ENCODE results near the gene NDUFS8.

Gene NDUFS8

GRCh38 chr11:68033708-68034045 is 3.2 kb downstream of the NDUFS8 start:
- Histone ChIP-seq H4K5ac (ENCODE audit: low read length) (no peak overlapping the region), H2BK120ac (ENCODE audit: low read depth, low read length) (no peak overlapping the region), H4K8ac (ENCODE audit: low read depth, low read length) (no peak overlapping the region), H2BK5ac (ENCODE audit: low read length) (no peak overlapping the region), H2BK15ac (replicated peaks; ENCODE audit: low read depth) (no peak overlapping the region), H3K56ac (ENCODE audit: low read length) (no peak overlapping the region), H3K79me2 (ENCODE audit: control insufficient read depth, insufficient read depth, low read length) (peaks cover 9% of the 10 kb centered on the region), H3K4ac (ENCODE audit: low read depth, low read length) (no peak overlapping the region), H3K4me2 (ENCODE audit: low read length) (no peak overlapping the region), H3K27ac (ENCODE audit: low read depth, low read length) (no peak overlapping the region), H3K9ac (ENCODE audit: low read length) (no peak overlapping the region), H3K27me3 (ENCODE audit: insufficient read depth, low read length, poor library complexity) (no peaks in the 10 kb centered on the region), H3K36me3 (ENCODE audit: control insufficient read depth, insufficient read depth, low read length) (peaks cover 4% of the 10 kb centered on the region), H3K4me1 (ENCODE audit: control insufficient read depth, low read depth, low read length) (peaks cover 2% of the 10 kb centered on the region), H3K18ac (ENCODE audit: low read length) (no peak overlapping the region), H2AK5ac (ENCODE audit: low read length) (no peak overlapping the region), H3K79me1 (ENCODE audit: low read length) (peaks cover 14% of the 10 kb centered on the region), H3K4me3 (ENCODE audit: low read length) (no peak overlapping the region), H3K23ac (ENCODE audit: low read length) (no peak overlapping the region)
- no peak for DNase-seq
- WGBS (ENCODE audit: extremely low coverage, insufficient coverage, low lambda C conversion rate): no CpG with 5 or more reads among the region's 12 CpGs

- H3K4me2 ChIP-seq (ENCODE audit: low read length): no peak overlapping the region
- peaks cover 13% of the 10 kb centered on the region for H3K79me1 ChIP-seq (ENCODE audit: low read length)
- DNase-seq: no peak
- H4K5ac ChIP-seq (ENCODE audit: low read length): no peak overlapping the region
- no peak overlapping the region for H3K56ac ChIP-seq (ENCODE audit: low read length)
- no peak overlapping the region for H2BK15ac ChIP-seq (replicated peaks; ENCODE audit: low read depth)
- H3K4ac ChIP-seq (ENCODE audit: low read depth, low read length): no peak overlapping the region
- H3K27ac ChIP-seq (ENCODE audit: low read depth, low read length): no peak overlapping the region
- H3K4me3 ChIP-seq (ENCODE audit: low read length): no peak overlapping the region
- H3K4me1 ChIP-seq (ENCODE audit: control insufficient read depth, low read depth, low read length): peaks cover 7% of the 10 kb centered on the region
- no peak overlapping the region for H4K8ac ChIP-seq (ENCODE audit: low read depth, low read length)
- no peak overlapping the region for H3K9ac ChIP-seq (ENCODE audit: low read length)
- H3K36me3 ChIP-seq (ENCODE audit: control insufficient read depth, insufficient read depth, low read length): peaks cover 4% of the 10 kb centered on the region
- no peak overlapping the region for H2BK120ac ChIP-seq (ENCODE audit: low read depth, low read length)
- no peak overlapping the region for H2AK5ac ChIP-seq (ENCODE audit: low read length)
- H2BK5ac ChIP-seq (ENCODE audit: low read length): no peak overlapping the region
- no peak overlapping the region for H3K18ac ChIP-seq (ENCODE audit: low read length)
- no peaks in the 10 kb centered on the region for H3K27me3 ChIP-seq (ENCODE audit: insufficient read depth, low read length, poor library complexity)
- WGBS (ENCODE audit: extremely low coverage, insufficient coverage, low lambda C conversion rate): no CpG with 5 or more reads among the region's 13 CpGs
- H3K79me2 ChIP-seq (ENCODE audit: control insufficient read depth, insufficient read depth, low read length): peaks cover 9% of the 10 kb centered on the region
- H3K23ac ChIP-seq (ENCODE audit: low read length): no peak overlapping the region
These were observed 4.9 kb downstream of the NDUFS8 start for GRCh38 chr11:68035266-68035876.

DNA sequence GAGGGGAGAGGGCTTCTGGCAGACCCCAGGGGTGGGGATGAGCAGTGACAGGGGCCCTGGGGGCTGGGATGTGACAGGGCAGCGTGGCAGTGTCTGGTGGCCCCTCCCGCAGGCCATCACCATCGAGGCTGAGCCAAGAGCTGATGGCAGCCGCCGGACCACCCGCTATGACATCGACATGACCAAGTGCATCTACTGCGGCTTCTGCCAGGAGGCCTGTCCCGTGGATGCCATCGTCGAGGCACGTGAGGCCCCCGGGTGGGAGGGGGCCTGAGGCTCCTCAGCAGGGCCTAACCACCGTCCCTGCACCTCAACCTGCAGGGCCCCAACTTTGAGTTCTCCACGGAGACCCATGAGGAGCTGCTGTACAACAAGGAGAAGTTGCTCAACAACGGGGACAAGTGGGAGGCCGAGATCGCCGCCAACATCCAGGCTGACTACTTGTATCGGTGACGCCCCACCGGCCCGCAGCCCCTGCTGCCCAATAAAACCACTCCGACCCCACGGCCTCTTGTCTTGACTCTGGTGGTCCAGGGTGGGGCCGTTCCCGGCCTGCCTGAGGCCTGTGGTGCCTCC is 5.7 kb downstream of the NDUFS8 start:
- peaks cover 5% of the 10 kb centered on the region for H3K79me2 ChIP-seq (ENCODE audit: control insufficient read depth, insufficient read depth, low read length)

GRCh38 chr11:68036717-68037239 is 6.3 kb downstream of the NDUFS8 start:
- Histone ChIP-seq H3K18ac (ENCODE audit: low read length) (no peak overlapping the region), H2AK5ac (ENCODE audit: low read length) (no peak overlapping the region), H2BK120ac (ENCODE audit: low read depth, low read length) (no peak overlapping the region), H3K27me3 (ENCODE audit: insufficient read depth, low read length, poor library complexity) (no peaks in the 10 kb centered on the region), H3K27ac (ENCODE audit: low read depth, low read length) (no peak overlapping the region), H3K79me1 (ENCODE audit: low read length) (peaks cover 6% of the 10 kb centered on the region), H4K8ac (ENCODE audit: low read depth, low read length) (no peak overlapping the region), H3K4ac (ENCODE audit: low read depth, low read length) (no peak overlapping the region), H3K4me1 (ENCODE audit: control insufficient read depth, low read depth, low read length) (peaks cover 5% of the 10 kb centered on the region), H3K36me3 (ENCODE audit: control insufficient read depth, insufficient read depth, low read length) (peaks cover 4% of the 10 kb centered on the region), H3K23ac (ENCODE audit: low read length) (no peak overlapping the region), H2BK5ac (ENCODE audit: low read length) (no peak overlapping the region), H4K5ac (ENCODE audit: low read length) (no peak overlapping the region), H3K4me2 (ENCODE audit: low read length) (no peak overlapping the region), H3K9ac (ENCODE audit: low read length) (no peak overlapping the region), H3K4me3 (ENCODE audit: low read length) (no peak overlapping the region), H2BK15ac (replicated peaks; ENCODE audit: low read depth) (no peak overlapping the region), H3K79me2 (ENCODE audit: control insufficient read depth, insufficient read depth, low read length) (peaks cover 1% of the 10 kb centered on the region), H3K56ac (ENCODE audit: low read length) (no peak overlapping the region)
- no CpG with 5 or more reads among the region's 14 CpGs for WGBS (ENCODE audit: extremely low coverage, insufficient coverage, low lambda C conversion rate)
- no peak for DNase-seq

More for the DNA sequence above, 5.7 kb downstream of the NDUFS8 start:
- Histone ChIP-seq H3K4me1 (ENCODE audit: control insufficient read depth, low read depth, low read length) (peaks cover 7% of the 10 kb centered on the region), H4K5ac (ENCODE audit: low read length) (no peak overlapping the region), H3K56ac (ENCODE audit: low read length) (no peak overlapping the region), H3K18ac (ENCODE audit: low read length) (no peak overlapping the region), H3K9ac (ENCODE audit: low read length) (no peak overlapping the region), H3K27me3 (ENCODE audit: insufficient read depth, low read length, poor library complexity) (no peaks in the 10 kb centered on the region), H4K8ac (ENCODE audit: low read depth, low read length) (no peak overlapping the region), H2BK120ac (ENCODE audit: low read depth, low read length) (no peak overlapping the region), H3K4ac (ENCODE audit: low read depth, low read length) (no peak overlapping the region), H3K23ac (ENCODE audit: low read length) (no peak overlapping the region), H2BK15ac (replicated peaks; ENCODE audit: low read depth) (no peak overlapping the region), H3K36me3 (ENCODE audit: control insufficient read depth, insufficient read depth, low read length) (peaks cover 4% of the 10 kb centered on the region), H3K4me3 (ENCODE audit: low read length) (no peak overlapping the region), H3K27ac (ENCODE audit: low read depth, low read length) (no peak overlapping the region), H2BK5ac (ENCODE audit: low read length) (no peak overlapping the region), H3K79me1 (ENCODE audit: low read length) (peaks cover 9% of the 10 kb centered on the region), H3K4me2 (ENCODE audit: low read length) (no peak overlapping the region), H2AK5ac (ENCODE audit: low read length) (no peak overlapping the region)
- no peak for DNase-seq
- WGBS (ENCODE audit: extremely low coverage, insufficient coverage, low lambda C conversion rate): no CpG with 5 or more reads among the region's 27 CpGs

- H3K23ac ChIP-seq (ENCODE audit: low read length): no peak overlapping the region
- no peak overlapping the region for H3K18ac ChIP-seq (ENCODE audit: low read length)
- no peak overlapping the region for H3K9ac ChIP-seq (ENCODE audit: low read length)
- WGBS (ENCODE audit: extremely low coverage, insufficient coverage, low lambda C conversion rate): no CpG with 5 or more reads among the region's 20 CpGs
- H3K4ac ChIP-seq (ENCODE audit: low read depth, low read length): no peak overlapping the region
- H2BK15ac ChIP-seq (replicated peaks; ENCODE audit: low read depth): no peak overlapping the region
- H3K4me1 ChIP-seq (ENCODE audit: control insufficient read depth, low read depth, low read length): peaks cover 5% of the 10 kb centered on the region
- H2BK120ac ChIP-seq (ENCODE audit: low read depth, low read length): no peak overlapping the region
- no peak overlapping the region for H3K27ac ChIP-seq (ENCODE audit: low read depth, low read length)
- H3K56ac ChIP-seq (ENCODE audit: low read length): no peak overlapping the region
- peaks cover 3% of the 10 kb centered on the region for H3K79me1 ChIP-seq (ENCODE audit: low read length)
- H3K36me3 ChIP-seq (ENCODE audit: control insufficient read depth, insufficient read depth, low read length): peaks cover 4% of the 10 kb centered on the region
- H4K5ac ChIP-seq (ENCODE audit: low read length): no peak overlapping the region
- no peak overlapping the region for H4K8ac ChIP-seq (ENCODE audit: low read depth, low read length)
- H2AK5ac ChIP-seq (ENCODE audit: low read length): no peak overlapping the region
- no peak overlapping the region for H3K4me3 ChIP-seq (ENCODE audit: low read length)
- DNase-seq: no peak
- H3K79me2 ChIP-seq (ENCODE audit: control insufficient read depth, insufficient read depth, low read length): no peaks in the 10 kb centered on the region
- no peaks in the 10 kb centered on the region for H3K27me3 ChIP-seq (ENCODE audit: insufficient read depth, low read length, poor library complexity)
- H3K4me2 ChIP-seq (ENCODE audit: low read length): no peak overlapping the region
- no peak overlapping the region for H2BK5ac ChIP-seq (ENCODE audit: low read length)
These were observed 7.1 kb downstream of the NDUFS8 start for GRCh38 chr11:68037411-68038225.
